Kidney epithelial cell (primary cell): ENCODE results near the gene CABP1. TPM values are rescaled to one million over a fixed set of nuclear protein-coding genes. Genes with fewer than 3 reads are reported as not detected.
A peak's percentile ranks its signal among the peaks of the same experiment; 100 is the strongest.

ENCODE experiments used
- DNase-seq: peaks from one replicate; pipeline ENCODE4 v3.0.0-alpha.2; 2010; ENCODE audit warnings: low read depth
- H3K27me3 ChIP-seq: 2 replicates; pipeline ENCODE4 v1.6.0; 2011; ENCODE audit warnings: low read length; ENCODE audit not compliant: control insufficient read depth, insufficient read depth
- H3K36me3 ChIP-seq: 2 replicates; pipeline ENCODE4 v1.5.1; 2011; ENCODE audit warnings: low read length; ENCODE audit not compliant: control insufficient read depth, insufficient read depth
- H3K4me3 ChIP-seq: 2 replicates; pipeline ENCODE4 v1.5.1; 2011; ENCODE audit warnings: low read depth, mild to moderate bottlenecking, control low read depth, low read length
- CTCF ChIP-seq: IDR thresholded peaks from 2 replicates; pipeline ENCODE4 v1.5.1; 2011; ENCODE audit warnings: mild to moderate bottlenecking, moderate library complexity, low read length, control low read depth, inconsistent platforms; ENCODE audit not compliant: insufficient read depth, poor library complexity, severe bottlenecking
- total RNA-seq: library from RNA; depleted of rRNA; stranded (reverse); fragments of >200 nt; gene quantifications from 2 replicates; pipeline ENCODE4 v1.2.3, GENCODE V29; 2015

Gene CABP1
- total RNA-seq, 1 donor from 2014 or later = not detected

GRCh38 chr12:120680165-120680738, 39.8 kb downstream of the CABP1 start:
- TF ChIP-seq CTCF = no peak
- Histone ChIP-seq H3K36me3 (no peaks in the 10 kb centered on the region), H3K4me3 (no peak overlapping the region), H3K27me3 (no peaks in the 10 kb centered on the region)
- DNase-seq = no peak

GRCh38 chr12:120684523-120684932, 44.1 kb downstream of the CABP1 start:
- DNase-seq = no peak
- Histone ChIP-seq H3K36me3 (no peaks in the 10 kb centered on the region), H3K27me3 (no peaks in the 10 kb centered on the region), H3K4me3 (no peak overlapping the region)
- no peak for TF ChIP-seq CTCF

- TF ChIP-seq CTCF = no peak
- H3K27me3 ChIP-seq = no peaks in the 10 kb centered on the region
- DNase-seq = no peak
- no peak overlapping the region for H3K4me3 ChIP-seq
- no peaks in the 10 kb centered on the region for H3K36me3 ChIP-seq
Observed at GRCh38 chr12:120685522-120685921, 45.1 kb downstream of the CABP1 start.

GRCh38 chr12:120686151-120686689, 45.8 kb downstream of the CABP1 start:
- Histone ChIP-seq H3K36me3 (no peaks in the 10 kb centered on the region), H3K4me3 (peak overlapping the region; percentile 85), H3K27me3 (no peaks in the 10 kb centered on the region)
- TF ChIP-seq CTCF = no peak
- peak; percentile 91 for DNase-seq

GRCh38 chr12:120686690-120687577, 46.5 kb downstream of the CABP1 start, which contains the start of gene MLEC:
TSS of gene MLEC (plus strand) at chr12:120687149. CDS start at chr12:120687297, 148 bp downstream.
- H3K4me3 ChIP-seq = peak within 1 kb of the TSS; percentile 85
- peak; percentile 67 for DNase-seq
- no peaks in the 10 kb centered on the region for H3K36me3 ChIP-seq
- H3K27me3 ChIP-seq = no peaks in the 10 kb centered on the region
- peak; percentile 28 for TF ChIP-seq CTCF
